A673 (cell line): Measurements from ENCODE around the gene POU2AF3.
"Not testable (repeated sequence)": the region's sequence is repeated elsewhere in the genome, so short reads cannot be mapped to it uniquely, and the experiment has no call there.

Experiments
- CTCF ChIP-seq: fragments of 300-800, 200-600 bp; sonication (generic); conservative IDR thresholded peaks from 2 replicates; pipeline ENCODE4 v1.5.1; 2017; ENCODE audit warnings: low read depth, mild to moderate bottlenecking, antibody characterized with exemption, low read length, moderate library complexity, mixed read lengths
- EZH2 ChIP-seq: fragments of 200-600 bp; sonication (generic); IDR thresholded peaks from 2 replicates; pipeline ENCODE4 v1.6.1; 2017; ENCODE audit warnings: borderline replicate concordance, low read depth, mild to moderate bottlenecking, mixed read lengths, antibody characterized with exemption, low read length; ENCODE audit not compliant: poor library complexity, severe bottlenecking

- TF ChIP-seq CTCF, EZH2: not testable (repeated sequence)
Observed at GRCh38 chr11:111292408-111292807, 5.9 kb upstream of the POU2AF3 start.
